HCT116 (cell line): ENCODE measurements around the gene CUBN. TPM values are rescaled to one million over a fixed set of nuclear protein-coding genes. Genes with fewer than 3 reads are reported as not detected.

ENCODE experiments used
- ATAC-seq: fragments of 200-7000 bp; cut with Tn5 transposase; 2 replicates; pipeline ENCODE4 v1.9.1; 2020; ENCODE audit warnings: mild to moderate bottlenecking, moderate library complexity
- BruUV-seq: library from RNA; stranded (reverse); fragments of 400-500 nt; replicated peaks from 2 replicates; lab custom pipeline; 2021; lab: Mats Ljungman, UMichigan
- CTCF ChIA-PET: fragments of 300-600 bp; sonication (Branson Sonifier 250); formaldehyde crosslinking; loops from one replicate; lab custom pipeline; 2021; ENCODE audit warnings: antibody characterized with exemption; lab: Charles Lee
- POLR2A ChIA-PET: fragments of 300-600, 350-600 bp; sonication (Branson Sonifier 250); formaldehyde crosslinking; loops from one replicate; lab custom pipeline; 2021; ENCODE audit warnings: antibody characterized with exemption; lab: Charles Lee
- RAD21 ChIA-PET, 2 experiments: fragments of 300-600 bp; sonication (Branson Sonifier 250); formaldehyde crosslinking; loops; one replicate each; lab custom pipeline; 2023; ENCODE audit warnings: low total read pairs in 2 of 2; ENCODE audit not compliant: uncharacterized antibody in 2 of 2, unreplicated experiment in 2 of 2, low non-redundant PET in 1 of 2; lab: Charles Lee
- DNase-seq: peaks from one replicate; pipeline ENCODE4 v3.0.0-alpha.2; 2010; ENCODE audit warnings: low read depth, low spot score
- H2AFZ ChIP-seq: fragments of 200-600 bp; shearing (Covaris generic), sonication (generic); 2 replicates; pipeline ENCODE4 v1.6.1; 2017; ENCODE audit warnings: low read depth, mixed run types, mixed read lengths, antibody characterized with exemption, low read length; ENCODE audit not compliant: poor library complexity, severe bottlenecking
- H3K27ac ChIP-seq: 2 replicates; pipeline ENCODE4 v1.5.1; 2012; ENCODE audit warnings: low read depth, low read length
- H3K27me3 ChIP-seq: fragments of 200-600 bp; sonication (generic); 2 replicates; pipeline ENCODE4 v1.6.1; 2016; ENCODE audit warnings: mixed run types, low read length, mixed read lengths; ENCODE audit not compliant: insufficient read depth
- H3K36me3 ChIP-seq, 2 experiments: fragments of 200-500 bp in 1 of 2; fragments of 200-600 bp in 1 of 2; sonication (Bioruptor generic) in 1 of 2; sonication (generic) in 1 of 2; 2 replicates each; pipeline versions ENCODE4 v1.5.1 to v1.6.1; 2014 to 2016; ENCODE audit warnings: low read length in 2 of 2, inconsistent platforms in 1 of 2, mixed read lengths in 1 of 2, mixed run types in 1 of 2; ENCODE audit not compliant: insufficient read depth in 2 of 2, control insufficient read depth in 1 of 2
- H3K4me1 ChIP-seq, 2 experiments: fragments of 200-600 bp in 1 of 2; sonication (generic) in 1 of 2; 2 replicates each; pipeline versions ENCODE4 v1.5.1 to v1.6.1; 2012 to 2017; ENCODE audit warnings: low read length in 2 of 2, inconsistent platforms in 1 of 2, mild to moderate bottlenecking in 1 of 2, mixed read lengths in 1 of 2, mixed run types in 1 of 2, moderate library complexity in 1 of 2; ENCODE audit not compliant: insufficient read depth in 2 of 2, control insufficient read depth in 1 of 2
- H3K4me2 ChIP-seq: fragments of 200-600 bp; sonication (generic); 2 replicates; pipeline ENCODE4 v1.6.1; 2017; ENCODE audit warnings: mixed run types, low read length, mixed read lengths
- H3K4me3 ChIP-seq, 2 experiments: fragments of 200-600 bp in 1 of 2; sonication (generic) in 1 of 2; replicated peaks in 1 of 2; 2 replicates each; pipeline ENCODE4 v1.5.1; 2011 to 2016; ENCODE audit warnings: low read length in 2 of 2, control low read depth in 1 of 2, low read depth in 1 of 2, mild to moderate bottlenecking in 1 of 2, mixed read lengths in 1 of 2, mixed run types in 1 of 2
- H3K79me2 ChIP-seq: fragments of 200-600 bp; sonication (generic); 2 replicates; pipeline ENCODE4 v1.6.1; 2017; ENCODE audit warnings: mild to moderate bottlenecking, mixed run types, low read length, moderate library complexity, mixed read lengths; ENCODE audit not compliant: insufficient read depth
- H3K9ac ChIP-seq: fragments of 200-600 bp; sonication (generic); 2 replicates; pipeline ENCODE4 v1.6.1; 2016; ENCODE audit warnings: low read length, mixed read lengths
- H3K9me2 ChIP-seq: fragments of 200-600 bp; sonication (generic), shearing (Covaris generic); 2 replicates; pipeline ENCODE4 v1.6.1; 2017; ENCODE audit warnings: mixed run types, mild to moderate bottlenecking, moderate library complexity; ENCODE audit not compliant: insufficient read depth
- H3K9me3 ChIP-seq, 2 experiments: fragments of 200-500 bp in 1 of 2; fragments of 200-600 bp in 1 of 2; sonication (Bioruptor generic) in 1 of 2; sonication (generic) in 1 of 2; 2 replicates each; pipeline ENCODE4 v1.6.1; 2014 to 2017; ENCODE audit warnings: low read length in 2 of 2, mixed read lengths in 2 of 2, inconsistent platforms in 1 of 2, low read depth in 1 of 2, mild to moderate bottlenecking in 1 of 2, mixed run types in 1 of 2, moderate library complexity in 1 of 2; ENCODE audit not compliant: control insufficient read depth in 1 of 2, insufficient read depth in 1 of 2
- H4K20me1 ChIP-seq: fragments of 200-600 bp; sonication (generic), shearing (Covaris generic); 2 replicates; pipeline ENCODE4 v1.6.1; 2017; ENCODE audit warnings: mixed run types, mild to moderate bottlenecking, moderate library complexity; ENCODE audit not compliant: insufficient read depth
- CBX3 ChIP-seq: IDR thresholded peaks from 2 replicates; pipeline ENCODE4 v1.6.1; 2012; ENCODE audit warnings: low read depth
- CEBPB ChIP-seq: IDR thresholded peaks from 2 replicates; pipeline ENCODE4 v1.6.1; 2012; ENCODE audit warnings: low read depth
- CTCF ChIP-seq, 3 experiments: fragments of 200-600 bp in 1 of 3; sonication (generic) in 1 of 3; IDR thresholded peaks in 2 of 3; conservative IDR thresholded peaks in 1 of 3; 2 replicates each; pipeline ENCODE4 v1.5.1; 2012 to 2017; ENCODE audit warnings: low read depth in 2 of 3, low read length in 2 of 3, antibody characterized with exemption in 1 of 3, borderline replicate concordance in 1 of 3, control low read depth in 1 of 3, mild to moderate bottlenecking in 1 of 3, mixed read lengths in 1 of 3, mixed run types in 1 of 3, moderate library complexity in 1 of 3; ENCODE audit not compliant: insufficient read depth in 1 of 3
- EGR1 ChIP-seq: IDR thresholded peaks from 2 replicates; pipeline ENCODE4 v1.6.1; 2012; ENCODE audit warnings: low read depth
- ELF1 ChIP-seq: IDR thresholded peaks from 2 replicates; pipeline ENCODE4 v1.6.1; 2012; ENCODE audit warnings: low read depth, borderline replicate concordance
- EZH2phosphoT487 ChIP-seq: fragments of 200-600 bp; IDR thresholded peaks from 2 replicates; pipeline ENCODE4 v1.6.1; 2018; ENCODE audit warnings: antibody characterized with exemption, borderline replicate concordance
- JUND ChIP-seq: IDR thresholded peaks from 2 replicates; pipeline ENCODE4 v1.6.1; 2012
- POLR2A ChIP-seq: IDR thresholded peaks from 2 replicates; pipeline ENCODE4 v1.7.0; 2011; ENCODE audit warnings: borderline replicate concordance; ENCODE audit not compliant: insufficient read depth, insufficient read length; ENCODE audit errors: extremely low read depth
- POLR2AphosphoS5 ChIP-seq: IDR thresholded peaks from 2 replicates; pipeline ENCODE4 v1.6.1; 2011; ENCODE audit warnings: mild to moderate bottlenecking, low read depth, low read length, moderate library complexity
- RAD21 ChIP-seq: IDR thresholded peaks from 2 replicates; pipeline ENCODE4 v1.6.1; 2012; ENCODE audit warnings: low read depth, mild to moderate bottlenecking
- REST ChIP-seq: IDR thresholded peaks from 2 replicates; pipeline ENCODE4 v1.6.1; 2012; ENCODE audit warnings: low read depth
- SIN3A ChIP-seq: IDR thresholded peaks from 2 replicates; pipeline ENCODE4 v1.6.1; 2012; ENCODE audit warnings: low read depth
- SP1 ChIP-seq: IDR thresholded peaks from 2 replicates; pipeline ENCODE4 v1.6.1; 2012; ENCODE audit warnings: low read depth
- TCF7L2 ChIP-seq: IDR thresholded peaks from 2 replicates; pipeline ENCODE4 v1.7.0; 2011; ENCODE audit warnings: borderline replicate concordance, inconsistent platforms; ENCODE audit not compliant: insufficient read depth, insufficient read length; ENCODE audit errors: extremely low read depth
- YY1 ChIP-seq: IDR thresholded peaks from 2 replicates; pipeline ENCODE4 v1.6.1; 2011; ENCODE audit warnings: low read length, low read depth, moderate library complexity, mild to moderate bottlenecking; ENCODE audit not compliant: insufficient replicate concordance; ENCODE audit errors: extremely low read depth
- ZFX ChIP-seq: fragments of 450-650 bp; IDR thresholded peaks from 2 replicates; pipeline ENCODE4 v1.6.1; 2017
- ZNF274 ChIP-seq: fragments of 200-500 bp; sonication (Bioruptor generic); IDR thresholded peaks from 2 replicates; pipeline ENCODE4 v1.6.1; 2014; ENCODE audit warnings: mild to moderate bottlenecking, low read depth, low read length, inconsistent platforms
- intact Hi-C: fragments of 100-400 bp; cut with micrococcal nuclease; formaldehyde crosslinking; loops from 2 replicates; pipeline ENCODE4 v1.10.0; 2022
- total RNA-seq: library from RNA; stranded (reverse); gene quantifications from one replicate; pipeline ENCODE4 v1.2.1, GENCODE V29; 2021; ENCODE audit not compliant: unreplicated experiment

The CUBN gene
- total RNA-seq, 1 experiment from 2014 or later: 1.2 TPM

GRCh38 chr10:17064435-17064834 lies 65.2 kb downstream of the CUBN start:
- H3K27ac ChIP-seq: no peak overlapping the region
- H3K9ac ChIP-seq: no peak overlapping the region
- H3K79me2 ChIP-seq: no peaks in the 10 kb centered on the region
- no peaks in the 10 kb centered on the region for H3K9me3 ChIP-seq
- no peaks in the 10 kb centered on the region for H3K36me3 ChIP-seq
- no peaks in the 10 kb centered on the region for H3K9me2 ChIP-seq
- intact Hi-C loops: loop anchor here (5.0 to 10.0 kb wide), 2 partner anchors 170 to 588 kb away; no protein-coding TSS in a partner anchor
- H3K4me1 ChIP-seq: peaks cover 33 to 41% of the 10 kb centered on the region in 2 experiments
- TF ChIP-seq JUND: no peak
- no peak for TF ChIP-seq RAD21
- no peak for TF ChIP-seq POLR2AphosphoS5
- no peak for TF ChIP-seq ZNF274
- no peak for TF ChIP-seq REST
- TF ChIP-seq POLR2A: no peak
- TF ChIP-seq EZH2phosphoT487: no peak
- no peak for TF ChIP-seq ZFX
- TF ChIP-seq CEBPB: no peak
- TF ChIP-seq TCF7L2: no peak
- TF ChIP-seq EGR1: no peak
- no peak for TF ChIP-seq ELF1
- no peak for TF ChIP-seq SP1
- TF ChIP-seq CTCF (IDR thresholded peaks at IDR 0.05 in 2 of 3, conservative IDR thresholded peaks at IDR 0.05 in 1 of 3; ENCODE audit: borderline replicate concordance in 1 of 3, insufficient read depth in 1 of 3, low read depth in 2 of 3, low read length in 2 of 3): no peak
- TF ChIP-seq SIN3A: no peak
- no peak for TF ChIP-seq CBX3
- no peak for TF ChIP-seq YY1
- H3K4me3 ChIP-seq: no peak overlapping the region
- POLR2A ChIA-PET: interaction anchor here (1.1 kb wide), 1 partner anchor 172 kb away, joined by 3 read pairs; no protein-coding TSS in a partner anchor
- RAD21 ChIA-PET: no interaction called here
- no peak for DNase-seq
- no peaks in the 10 kb centered on the region for H3K27me3 ChIP-seq
- no peak for ATAC-seq
- CTCF ChIA-PET: no interaction called here
- no peaks in the 10 kb centered on the region for H4K20me1 ChIP-seq
- no peak overlapping the region for H3K4me2 ChIP-seq
- H2AFZ ChIP-seq: peak overlapping the region; percentile 49
- no TSS peak for BruUV-seq
